Measurements from ENCODE around the gene RMND5B.
A peak's percentile ranks its signal among the peaks of the same experiment; 100 is the strongest.
"Not testable (repeated sequence)": the region's sequence is repeated elsewhere in the genome, so short reads cannot be mapped to it uniquely, and the experiment has no call there.

The RMND5B gene

DNA sequence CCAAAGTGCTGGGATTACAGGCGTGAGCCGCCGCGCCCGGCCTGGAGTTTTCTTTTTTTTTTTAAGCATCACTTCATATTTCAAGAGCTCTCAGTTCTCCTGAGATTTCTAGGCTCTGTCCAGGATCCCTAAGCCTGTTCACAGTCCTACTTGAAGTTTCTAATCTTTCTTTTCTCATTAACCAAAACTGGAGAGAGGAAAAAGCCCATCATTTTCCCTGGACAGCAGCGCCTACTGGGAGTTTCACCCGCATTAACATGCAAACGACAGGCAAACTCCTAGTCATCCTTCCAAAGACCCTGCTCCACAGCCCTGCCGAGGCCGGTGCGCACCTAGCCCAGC, 609 bp upstream of the RMND5B start:
- intact Hi-C loops (cut with micrococcal nuclease) = loop anchor here (1.0 kb wide), 1 partner anchor 24 kb away; no protein-coding TSS in a partner anchor
- H3K4me3 Mint-ChIP-seq = peak overlapping the region; percentile 87
- not testable (repeated sequence) for H3K9me3 Mint-ChIP-seq, H3K27me3 Mint-ChIP-seq
- H3K36me3 Mint-ChIP-seq (ENCODE audit: low read depth) = peaks cover 22% of the 10 kb centered on the region
- H3K27ac Mint-ChIP-seq = peak overlapping the region; percentile 58
- H3K4me1 Mint-ChIP-seq (ENCODE audit: low read depth) = peaks cover 14% of the 10 kb centered on the region

DNA sequence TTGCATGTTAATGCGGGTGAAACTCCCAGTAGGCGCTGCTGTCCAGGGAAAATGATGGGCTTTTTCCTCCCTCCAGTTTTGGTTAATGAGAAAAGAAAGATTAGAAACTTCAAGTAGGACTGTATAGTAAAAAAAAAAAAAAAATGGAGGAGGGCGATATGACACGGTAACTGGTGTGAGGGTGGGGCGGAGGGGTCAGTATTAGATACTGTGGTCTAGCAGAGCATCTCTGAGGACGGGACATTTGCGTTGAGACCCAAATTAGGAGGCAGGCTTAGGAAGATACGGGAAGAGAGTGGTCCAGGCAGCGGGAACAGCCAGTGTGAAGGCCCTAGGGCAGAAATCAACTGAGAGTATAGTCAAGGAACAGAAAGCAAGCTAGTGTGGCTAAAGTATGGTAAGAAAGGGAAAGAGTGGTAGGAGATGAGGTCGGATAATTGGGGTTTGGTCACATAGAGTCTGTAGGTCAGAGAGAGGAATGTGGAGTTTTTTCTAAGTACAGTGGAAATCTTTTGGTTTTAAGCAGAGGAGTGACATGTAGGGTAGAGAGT, 707 bp downstream of the RMND5B start:
- intact Hi-C loops (cut with micrococcal nuclease) = no loop called here
- peaks cover 8% of the 10 kb centered on the region for H3K27me3 Mint-ChIP-seq
- H3K27ac Mint-ChIP-seq = peak overlapping the region; percentile 66
- peak overlapping the region; percentile 87 for H3K4me3 Mint-ChIP-seq
- H3K4me1 Mint-ChIP-seq (ENCODE audit: low read depth) = peaks cover 14% of the 10 kb centered on the region
- H3K9me3 Mint-ChIP-seq = no peaks in the 10 kb centered on the region
- peaks cover 36% of the 10 kb centered on the region for H3K36me3 Mint-ChIP-seq (ENCODE audit: low read depth)

DNA sequence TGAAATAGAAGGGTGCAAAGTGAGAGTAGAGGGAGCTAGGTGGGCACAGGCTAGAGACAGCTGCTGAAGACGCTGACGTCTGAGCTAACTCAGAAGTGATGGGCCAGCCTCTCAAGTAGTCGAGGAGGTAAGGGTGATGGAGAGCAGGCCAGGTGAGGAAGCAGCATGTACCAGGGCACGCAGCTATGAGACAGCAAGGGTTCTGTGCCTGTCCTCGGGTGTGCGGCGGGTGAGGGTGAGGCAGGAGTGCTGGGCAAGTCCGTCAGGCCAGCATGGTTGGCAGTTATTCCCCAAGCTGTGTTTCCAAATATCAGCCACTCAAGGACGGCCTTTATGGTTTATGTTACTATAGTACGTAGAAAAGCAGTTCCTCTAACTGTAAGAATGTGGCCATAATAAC, 6.2 kb downstream of the RMND5B start:
- no peak overlapping the region for H3K27ac Mint-ChIP-seq

DNA sequence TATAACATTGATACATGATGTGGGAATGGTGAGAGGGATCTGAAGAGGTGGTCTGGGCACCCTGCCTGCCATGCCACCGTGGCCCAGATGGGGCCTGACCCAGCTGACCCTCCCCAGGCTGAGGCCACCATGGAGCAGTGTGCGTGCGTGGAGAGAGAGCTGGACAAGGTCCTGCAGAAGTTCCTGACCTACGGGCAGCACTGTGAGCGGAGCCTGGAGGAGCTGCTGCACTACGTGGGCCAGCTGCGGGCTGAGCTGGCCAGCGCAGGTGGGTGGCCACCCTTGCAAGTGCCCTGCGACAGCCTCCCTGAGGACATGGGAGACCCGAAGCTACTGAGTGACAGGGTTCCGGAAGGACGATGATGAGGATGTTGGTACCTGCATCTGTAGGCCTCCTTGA, 7.2 kb downstream of the RMND5B start:
- Mint-ChIP-seq H3K27ac (no peak overlapping the region), H3K4me1 (ENCODE audit: low read depth) (no peaks in the 10 kb centered on the region), H3K27me3 (no peaks in the 10 kb centered on the region), H3K36me3 (ENCODE audit: low read depth) (peaks cover 95% of the 10 kb centered on the region), H3K9me3 (no peaks in the 10 kb centered on the region), H3K4me3 (no peak overlapping the region)
- intact Hi-C loops (cut with micrococcal nuclease) = no loop called here

More for the DNA sequence above, 6.2 kb downstream of the RMND5B start:
- intact Hi-C loops (cut with micrococcal nuclease) = no loop called here
- peaks cover 86% of the 10 kb centered on the region for H3K36me3 Mint-ChIP-seq (ENCODE audit: low read depth)
- H3K4me3 Mint-ChIP-seq = no peak overlapping the region
- H3K9me3 Mint-ChIP-seq = no peaks in the 10 kb centered on the region
- H3K4me1 Mint-ChIP-seq (ENCODE audit: low read depth) = peaks cover 5% of the 10 kb centered on the region
- no peaks in the 10 kb centered on the region for H3K27me3 Mint-ChIP-seq

DNA sequence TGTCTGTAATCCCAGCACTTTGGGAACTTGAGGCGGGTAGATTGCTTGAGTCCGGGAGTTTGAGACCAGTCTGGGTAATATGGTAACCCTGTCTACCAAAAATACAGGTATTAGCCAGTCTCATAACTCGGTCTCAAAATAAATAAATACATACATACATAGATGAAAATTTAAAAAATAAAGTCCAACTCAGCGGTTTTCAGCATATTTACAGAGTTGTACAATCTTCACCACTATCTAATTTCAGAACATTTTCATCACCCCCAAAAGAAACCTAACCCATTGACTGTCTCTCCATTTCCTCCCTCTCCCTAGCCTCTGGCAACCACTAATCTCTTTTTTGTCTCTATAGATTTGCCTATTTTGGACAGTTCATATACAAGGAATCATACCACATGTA, 10.7 kb downstream of the RMND5B start:
- Mint-ChIP-seq H3K4me1 (ENCODE audit: low read depth) (no peaks in the 10 kb centered on the region), H3K27ac (no peak overlapping the region), H3K4me3 (no peak overlapping the region), H3K9me3 (no peaks in the 10 kb centered on the region), H3K27me3 (no peaks in the 10 kb centered on the region), H3K36me3 (ENCODE audit: low read depth) (peaks cover 96% of the 10 kb centered on the region)
- intact Hi-C loops (cut with micrococcal nuclease) = no loop called here

DNA sequence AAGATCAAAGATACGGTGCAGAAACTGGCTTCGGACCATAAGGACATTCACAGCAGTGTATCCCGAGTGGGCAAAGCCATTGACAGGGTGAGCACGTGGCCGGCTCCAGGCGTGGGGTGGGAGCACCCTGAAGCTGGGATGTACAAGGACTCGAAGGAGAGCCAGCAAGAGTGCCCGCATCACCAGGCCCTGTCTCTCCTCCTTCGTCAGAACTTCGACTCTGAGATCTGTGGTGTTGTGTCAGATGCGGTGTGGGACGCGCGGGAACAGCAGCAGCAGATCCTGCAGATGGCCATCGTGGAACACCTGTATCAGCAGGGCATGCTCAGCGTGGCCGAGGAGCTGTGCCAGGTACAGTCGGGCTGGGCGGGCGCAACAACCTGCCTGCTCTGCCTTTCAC, 11.8 kb downstream of the RMND5B start:
- H3K4me3 Mint-ChIP-seq = no peak overlapping the region
- H3K27me3 Mint-ChIP-seq = no peaks in the 10 kb centered on the region
- peaks cover 100% of the 10 kb centered on the region for H3K36me3 Mint-ChIP-seq (ENCODE audit: low read depth)
- intact Hi-C loops (cut with micrococcal nuclease) = no loop called here
- H3K9me3 Mint-ChIP-seq = no peaks in the 10 kb centered on the region
- no peaks in the 10 kb centered on the region for H3K4me1 Mint-ChIP-seq (ENCODE audit: low read depth)
- no peak overlapping the region for H3K27ac Mint-ChIP-seq

DNA sequence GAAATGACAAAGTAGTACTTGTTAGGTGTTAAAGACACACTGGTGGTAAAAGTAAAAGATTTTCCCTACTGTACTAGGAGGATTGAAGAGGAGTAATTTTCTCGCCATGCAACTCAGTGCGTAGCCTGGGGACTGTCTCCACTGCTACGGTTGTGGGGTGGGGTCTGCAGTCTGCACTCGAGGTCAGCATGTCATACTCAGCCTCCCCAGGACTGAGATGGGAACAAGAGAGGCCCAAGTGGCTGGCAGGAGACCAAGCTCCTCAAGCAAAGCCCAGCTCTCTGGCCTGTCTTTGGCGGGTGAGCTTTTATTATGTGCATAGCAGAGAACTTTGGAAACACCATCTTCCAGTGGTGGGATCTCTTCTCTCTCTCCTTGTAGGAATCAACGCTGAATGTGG, 12.4 kb downstream of the RMND5B start:
- intact Hi-C loops (cut with micrococcal nuclease) = no loop called here
- Mint-ChIP-seq H3K4me3 (no peak overlapping the region), H3K27ac (no peak overlapping the region), H3K27me3 (no peaks in the 10 kb centered on the region), H3K4me1 (ENCODE audit: low read depth) (no peaks in the 10 kb centered on the region), H3K36me3 (ENCODE audit: low read depth) (peaks cover 100% of the 10 kb centered on the region), H3K9me3 (no peaks in the 10 kb centered on the region)

DNA sequence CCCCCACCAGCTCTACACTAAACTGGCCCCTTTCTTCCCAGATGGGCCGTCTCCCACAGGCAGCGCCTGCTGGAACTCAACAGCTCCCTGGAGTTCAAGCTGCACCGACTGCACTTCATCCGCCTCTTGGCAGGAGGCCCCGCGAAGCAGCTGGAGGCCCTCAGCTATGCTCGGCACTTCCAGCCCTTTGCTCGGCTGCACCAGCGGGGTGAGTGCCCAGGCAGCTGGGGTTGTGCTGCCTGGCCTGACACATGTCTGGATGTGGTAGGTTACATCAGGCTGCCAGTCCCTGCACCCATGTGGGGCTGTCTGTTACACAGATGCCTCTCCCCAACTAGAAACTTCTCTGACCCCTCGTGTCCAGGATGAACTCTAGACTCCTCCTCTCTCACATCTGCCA, 13.1 kb downstream of the RMND5B start:
- no peaks in the 10 kb centered on the region for H3K9me3 Mint-ChIP-seq
- H3K27me3 Mint-ChIP-seq = no peaks in the 10 kb centered on the region
- H3K4me1 Mint-ChIP-seq (ENCODE audit: low read depth) = no peaks in the 10 kb centered on the region
- H3K27ac Mint-ChIP-seq = no peak overlapping the region
- intact Hi-C loops (cut with micrococcal nuclease) = no loop called here
- peaks cover 100% of the 10 kb centered on the region for H3K36me3 Mint-ChIP-seq (ENCODE audit: low read depth)
- no peak overlapping the region for H3K4me3 Mint-ChIP-seq

DNA sequence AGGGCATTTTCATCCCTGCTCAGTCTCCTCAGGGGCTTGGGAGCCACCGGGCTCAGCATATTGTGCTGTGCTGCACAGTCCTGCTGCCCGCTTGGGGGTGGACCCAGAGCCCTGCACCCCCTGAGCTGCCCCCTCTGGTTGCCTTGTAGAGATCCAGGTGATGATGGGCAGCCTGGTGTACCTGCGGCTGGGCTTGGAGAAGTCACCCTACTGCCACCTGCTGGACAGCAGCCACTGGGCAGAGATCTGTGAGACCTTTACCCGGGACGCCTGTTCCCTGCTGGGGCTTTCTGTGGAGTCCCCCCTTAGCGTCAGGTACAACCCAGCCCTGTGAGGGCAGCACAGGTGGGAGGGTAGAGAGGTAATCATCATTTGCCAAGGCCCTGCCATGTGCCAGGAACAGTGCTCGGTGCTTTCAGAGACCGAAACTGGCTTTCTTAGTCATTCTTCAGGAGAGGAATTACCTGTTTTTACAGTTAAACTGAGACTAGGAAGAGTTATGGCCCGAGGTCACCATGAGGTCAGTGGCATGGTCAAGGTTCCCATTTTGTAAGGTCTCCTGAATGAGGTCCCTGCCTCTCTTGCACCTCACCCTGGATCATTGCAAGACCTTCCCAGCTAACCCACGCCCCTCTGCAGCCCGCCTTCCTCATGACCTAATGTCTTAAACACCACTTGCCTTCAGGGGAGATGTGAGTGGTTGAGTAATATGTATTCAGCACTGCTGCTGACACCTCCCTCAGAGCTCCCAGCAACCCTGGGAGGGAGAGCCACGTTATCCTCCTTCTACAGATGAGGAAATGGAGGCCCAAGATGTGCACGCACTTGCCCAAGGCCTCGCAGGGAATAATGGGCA, 15.4 kb downstream of the RMND5B start:
- intact Hi-C loops (cut with micrococcal nuclease) = loop anchor here (1.0 kb wide), 1 partner anchor 70 kb away; no protein-coding TSS in a partner anchor
- H3K4me3 Mint-ChIP-seq = no peak overlapping the region
- H3K4me1 Mint-ChIP-seq (ENCODE audit: low read depth) = peaks cover 4% of the 10 kb centered on the region
- H3K27ac Mint-ChIP-seq = no peak overlapping the region
- H3K36me3 Mint-ChIP-seq (ENCODE audit: low read depth) = peaks cover 100% of the 10 kb centered on the region
- no peaks in the 10 kb centered on the region for H3K27me3 Mint-ChIP-seq
- H3K9me3 Mint-ChIP-seq = no peaks in the 10 kb centered on the region

DNA sequence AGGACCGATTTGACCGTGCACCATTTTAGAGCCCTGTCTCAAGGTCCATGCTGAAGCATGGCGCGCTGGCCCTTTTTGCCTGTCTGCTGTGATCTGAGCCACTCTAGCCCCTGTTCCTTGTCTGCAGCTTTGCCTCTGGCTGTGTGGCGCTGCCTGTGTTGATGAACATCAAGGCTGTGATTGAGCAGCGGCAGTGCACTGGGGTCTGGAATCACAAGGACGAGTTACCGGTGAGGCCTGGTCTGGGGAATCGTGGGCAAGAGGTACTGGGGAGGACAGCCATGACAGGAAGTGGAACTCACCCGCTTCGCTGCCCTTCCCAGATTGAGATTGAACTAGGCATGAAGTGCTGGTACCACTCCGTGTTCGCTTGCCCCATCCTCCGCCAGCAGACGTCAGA, 16.6 kb downstream of the RMND5B start:
- Mint-ChIP-seq H3K4me1 (ENCODE audit: low read depth) (peaks cover 12% of the 10 kb centered on the region), H3K27me3 (no peaks in the 10 kb centered on the region), H3K27ac (no peak overlapping the region), H3K36me3 (ENCODE audit: low read depth) (peaks cover 96% of the 10 kb centered on the region), H3K9me3 (no peaks in the 10 kb centered on the region), H3K4me3 (no peak overlapping the region)
- intact Hi-C loops (cut with micrococcal nuclease) = no loop called here

DNA sequence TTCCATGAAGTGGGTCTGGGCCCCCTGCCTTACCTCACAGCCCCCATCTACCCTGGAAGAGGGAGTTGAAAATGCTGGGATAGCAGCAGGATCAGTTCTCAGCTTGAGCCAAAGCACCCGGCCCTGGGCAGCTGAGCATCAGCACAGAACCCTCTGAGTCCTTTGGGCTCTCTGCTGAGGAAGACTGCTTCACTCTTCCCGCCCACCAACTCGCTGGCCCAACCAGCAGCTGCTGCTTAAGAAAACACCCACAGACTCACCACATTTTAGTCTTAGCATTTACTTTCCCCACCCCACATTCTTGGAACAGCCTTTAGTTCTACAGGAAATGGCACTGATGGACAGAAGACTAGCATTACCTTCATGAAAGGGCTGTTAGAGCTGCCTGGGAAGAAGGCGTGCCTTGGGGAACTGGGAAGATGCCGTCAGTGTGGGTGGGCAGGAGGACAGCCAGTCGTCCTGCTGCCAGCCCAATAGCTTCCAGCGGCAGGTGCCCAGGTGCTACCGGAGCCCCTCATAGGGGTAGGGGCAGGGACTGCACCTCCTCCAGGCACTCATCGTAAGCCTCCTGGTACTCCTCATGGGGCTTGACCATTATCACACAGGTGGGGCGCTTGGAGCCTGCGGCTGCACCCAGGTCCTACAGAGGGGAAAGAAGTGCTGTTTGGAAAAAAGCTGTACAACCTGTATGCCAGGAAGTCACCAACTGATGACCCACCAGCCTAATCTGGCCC, 18.6 kb downstream of the RMND5B start:
- peaks cover 82% of the 10 kb centered on the region for H3K36me3 Mint-ChIP-seq (ENCODE audit: low read depth)
- no peaks in the 10 kb centered on the region for H3K9me3 Mint-ChIP-seq
- intact Hi-C loops (cut with micrococcal nuclease) = no loop called here
- H3K4me3 Mint-ChIP-seq = no peak overlapping the region
- peaks cover 24% of the 10 kb centered on the region for H3K4me1 Mint-ChIP-seq (ENCODE audit: low read depth)
- H3K27ac Mint-ChIP-seq = no peak overlapping the region
- H3K27me3 Mint-ChIP-seq = no peaks in the 10 kb centered on the region

DNA sequence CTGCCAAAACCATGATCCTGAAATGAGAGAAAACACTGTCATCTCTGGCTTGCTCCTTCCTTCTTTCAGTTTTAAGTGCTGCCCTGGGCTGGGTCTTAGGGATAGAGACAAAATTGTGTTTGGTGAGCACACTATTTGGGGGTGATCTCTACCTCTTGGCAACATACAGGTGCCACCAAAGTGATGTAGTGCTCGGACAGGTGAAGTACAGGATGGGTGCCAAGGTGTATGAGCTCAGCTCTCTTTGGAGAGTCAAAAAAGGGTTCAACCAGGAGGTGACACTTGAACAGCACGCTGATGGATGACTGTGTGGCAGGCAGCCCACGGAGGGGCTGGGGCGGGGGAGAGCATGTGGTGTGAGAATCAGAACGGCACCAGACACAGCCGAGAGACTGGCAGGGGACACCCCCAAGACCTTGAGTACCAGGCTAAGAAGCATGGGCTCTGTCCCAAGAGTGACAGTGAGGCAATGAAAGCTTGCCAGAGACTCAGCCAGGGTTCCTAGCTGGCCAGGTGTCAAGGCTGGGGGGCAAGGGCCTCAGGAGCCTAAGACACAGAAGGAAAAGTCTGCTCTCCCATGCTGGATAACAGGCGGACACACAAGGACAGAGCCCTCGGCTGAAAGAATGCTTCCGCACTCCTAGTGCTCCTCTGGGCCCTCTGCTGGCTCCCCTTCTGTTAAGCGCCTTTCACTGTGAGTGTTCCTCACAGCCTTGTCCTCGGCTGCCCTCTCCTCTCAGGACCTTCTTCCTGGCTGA, 20.3 kb downstream of the RMND5B start:
- no peaks in the 10 kb centered on the region for H3K27me3 Mint-ChIP-seq
- H3K4me1 Mint-ChIP-seq (ENCODE audit: low read depth) = peaks cover 26% of the 10 kb centered on the region
- peaks cover 64% of the 10 kb centered on the region for H3K36me3 Mint-ChIP-seq (ENCODE audit: low read depth)
- intact Hi-C loops (cut with micrococcal nuclease) = no loop called here
- no peaks in the 10 kb centered on the region for H3K9me3 Mint-ChIP-seq
- no peak overlapping the region for H3K27ac Mint-ChIP-seq
- H3K4me3 Mint-ChIP-seq = no peak overlapping the region

DNA sequence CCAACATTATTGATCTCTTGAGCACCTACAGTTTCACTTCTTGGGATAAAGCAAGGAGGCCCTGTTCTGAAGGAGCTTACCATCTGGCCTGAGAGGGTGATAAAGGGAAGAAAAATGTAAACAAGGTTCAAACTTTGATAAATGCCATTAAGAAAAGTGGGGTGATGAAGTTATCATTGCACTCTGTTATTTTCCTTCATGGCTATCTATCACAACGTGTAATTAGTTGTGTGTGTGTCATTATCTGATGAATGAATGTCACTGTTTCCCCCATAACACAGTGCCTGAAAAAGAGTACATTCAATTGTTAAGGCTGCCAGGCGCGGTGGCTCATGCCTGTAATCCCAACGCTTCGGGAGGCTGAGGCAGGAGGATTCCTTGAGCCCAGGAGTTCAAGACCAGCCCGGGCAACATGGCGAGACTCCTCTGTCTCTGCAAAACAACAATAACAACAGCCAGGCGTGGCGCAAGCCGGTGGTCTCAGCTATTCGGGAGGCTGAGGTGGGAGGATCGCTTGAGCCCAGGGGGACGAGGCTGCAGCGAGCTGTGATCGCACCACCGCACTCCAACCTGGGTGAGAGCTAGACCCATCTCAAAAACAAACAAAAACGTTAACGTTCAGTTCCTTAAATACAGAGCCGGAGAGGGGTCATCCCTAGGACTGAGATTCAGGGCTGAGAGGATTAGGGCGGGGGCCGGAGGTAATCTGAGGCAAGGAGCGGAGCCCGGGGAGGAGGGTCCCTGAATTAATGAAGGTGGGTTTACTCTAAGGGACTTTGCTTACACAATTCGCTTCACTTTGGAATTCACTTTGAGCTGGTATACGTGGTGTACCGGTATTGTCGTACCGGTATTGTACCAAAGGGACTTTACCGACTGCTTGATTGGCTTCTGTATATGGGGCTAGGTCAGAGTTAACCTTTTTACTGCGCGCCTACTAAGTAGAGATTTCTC, 22.0 kb downstream of the RMND5B start:
- Mint-ChIP-seq H3K36me3 (ENCODE audit: low read depth) (peaks cover 48% of the 10 kb centered on the region), H3K27ac (peak overlapping the region; percentile 90), H3K9me3 (no peaks in the 10 kb centered on the region), H3K4me1 (ENCODE audit: low read depth) (peaks cover 26% of the 10 kb centered on the region), H3K27me3 (no peaks in the 10 kb centered on the region), H3K4me3 (peak overlapping the region; percentile 92)
- intact Hi-C loops (cut with micrococcal nuclease) = no loop called here

Measured in dendritic cell treated with granulocyte-macrophage colony-stimulating factor and Interleukin-4, amounts not matched to agents 40 ng/mL and 50 ng/mL, for 4 days (primary cell).